ENCODE results near the gene PNKP. TPM values are rescaled to one million over a fixed set of nuclear protein-coding genes. Genes with fewer than 3 reads are reported as not detected.

Gene PNKP
- total RNA-seq, 1 experiment from 2014 or later = 90.3 TPM

GRCh38 chr19:49848938-49849337 lies 18.4 kb downstream of the PNKP start:
- no peak overlapping the region for H3K27ac Mint-ChIP-seq (ENCODE audit: low read depth, unreplicated experiment)
- no TSS peak for BruUV-seq (replicated peaks)
- H3K4me3 Mint-ChIP-seq (ENCODE audit: unreplicated experiment) = peak overlapping the region; percentile 66

GRCh38 chr19:49847731-49848696 lies 19.4 kb downstream of the PNKP start:
- intact Hi-C loops (cut with micrococcal nuclease) = no loop called here
- Mint-ChIP-seq H3K27ac (ENCODE audit: low read depth, unreplicated experiment) (peak overlapping the region; percentile 69), H3K4me1 (ENCODE audit: insufficient read depth, unreplicated experiment) (peaks cover 26% of the 10 kb centered on the region), H3K27me3 (ENCODE audit: insufficient read depth, unreplicated experiment) (no peaks in the 10 kb centered on the region), H3K9me3 (ENCODE audit: unreplicated experiment) (peaks cover 6% of the 10 kb centered on the region), H3K4me3 (ENCODE audit: unreplicated experiment) (peak overlapping the region; percentile 66), H3K36me3 (ENCODE audit: insufficient read depth, unreplicated experiment) (peaks cover 11% of the 10 kb centered on the region)
- TF ChIP-seq CTCF (IDR thresholded peaks at IDR 0.05; ENCODE audit: unreplicated experiment) = no peak
- no TSS peak for BruUV-seq (replicated peaks)
- peak; percentile 92 for DNase-seq (ENCODE audit: unreplicated experiment)
- POLR2A ChIA-PET = interaction anchor here (0.7 to 3.2 kb wide), 16 partner anchors 9 to 395 kb away, joined by 3 to 17 read pairs (median 5); partner anchors contain the start of genes AKT1S1, ALDH16A1, AP2A1 and FUZ
- CTCF ChIA-PET = interaction anchor here (0.6 to 0.9 kb wide), 5 partner anchors 16 to 343 kb away, joined by 3 to 5 read pairs (median 3); no protein-coding TSS in a partner anchor

More at GRCh38 chr19:49848938-49849337, 18.4 kb downstream of the PNKP start:
- intact Hi-C loops (cut with micrococcal nuclease) = no loop called here
- Mint-ChIP-seq H3K9me3 (ENCODE audit: unreplicated experiment) (peaks cover 6% of the 10 kb centered on the region), H3K36me3 (ENCODE audit: insufficient read depth, unreplicated experiment) (peaks cover 11% of the 10 kb centered on the region), H3K27me3 (ENCODE audit: insufficient read depth, unreplicated experiment) (no peaks in the 10 kb centered on the region), H3K4me1 (ENCODE audit: insufficient read depth, unreplicated experiment) (peaks cover 32% of the 10 kb centered on the region)
- DNase-seq (ENCODE audit: unreplicated experiment) = no peak
- POLR2A ChIA-PET = interaction anchor here (0.6 to 3.2 kb wide), 13 partner anchors 15 to 976 kb away, joined by 3 to 30 read pairs (median 5); partner anchors contain the start of genes AP2A1, FUZ, MED25 and NOSIP
- TF ChIP-seq CTCF (IDR thresholded peaks at IDR 0.05; ENCODE audit: unreplicated experiment) = no peak
- CTCF ChIA-PET = interaction anchor here (0.7 to 0.8 kb wide), 2 partner anchors 15 to 96 kb away, joined by 3 read pairs; no protein-coding TSS in a partner anchor

- Mint-ChIP-seq H3K4me3 (ENCODE audit: unreplicated experiment) (no peak overlapping the region), H3K4me1 (ENCODE audit: insufficient read depth, unreplicated experiment) (peaks cover 16% of the 10 kb centered on the region), H3K27me3 (ENCODE audit: insufficient read depth, unreplicated experiment) (no peaks in the 10 kb centered on the region), H3K9me3 (ENCODE audit: unreplicated experiment) (peaks cover 6% of the 10 kb centered on the region), H3K36me3 (ENCODE audit: insufficient read depth, unreplicated experiment) (peaks cover 4% of the 10 kb centered on the region), H3K27ac (ENCODE audit: low read depth, unreplicated experiment) (no peak overlapping the region)
- no TSS peak for BruUV-seq (replicated peaks)
- no peak for DNase-seq (ENCODE audit: unreplicated experiment)
- ChIA-PET CTCF (interaction anchor here (0.6 to 0.9 kb wide), 2 partner anchors 161 to 176 kb away, joined by 3 to 4 read pairs; no protein-coding TSS in a partner anchor), POLR2A (no interaction called here)
- intact Hi-C loops (cut with micrococcal nuclease) = no loop called here
- no peak for TF ChIP-seq CTCF (IDR thresholded peaks at IDR 0.05; ENCODE audit: unreplicated experiment)
These were observed 21.0 kb downstream of the PNKP start for GRCh38 chr19:49846408-49846807.

- no peaks in the 10 kb centered on the region for H3K27me3 Mint-ChIP-seq (ENCODE audit: insufficient read depth, unreplicated experiment)
- DNase-seq (ENCODE audit: unreplicated experiment) = no peak
- H3K4me1 Mint-ChIP-seq (ENCODE audit: insufficient read depth, unreplicated experiment) = peaks cover 19% of the 10 kb centered on the region
- H3K4me3 Mint-ChIP-seq (ENCODE audit: unreplicated experiment) = no peak overlapping the region
- no TSS peak for BruUV-seq (replicated peaks)
- no peak for TF ChIP-seq CTCF (IDR thresholded peaks at IDR 0.05; ENCODE audit: unreplicated experiment)
- H3K9me3 Mint-ChIP-seq (ENCODE audit: unreplicated experiment) = peaks cover 6% of the 10 kb centered on the region
- ChIA-PET CTCF (interaction anchor here (1.2 kb wide), 1 partner anchor 42 kb away, joined by 3 read pairs; no protein-coding TSS in a partner anchor), POLR2A (interaction anchor here (0.6 kb wide), 1 partner anchor 32 kb away, joined by 4 read pairs; the partner anchor contains the start of genes AKT1S1 and TBC1D17)
- peaks cover 10% of the 10 kb centered on the region for H3K36me3 Mint-ChIP-seq (ENCODE audit: insufficient read depth, unreplicated experiment)
- intact Hi-C loops (cut with micrococcal nuclease) = no loop called here
- no peak overlapping the region for H3K27ac Mint-ChIP-seq (ENCODE audit: low read depth, unreplicated experiment)
These were observed 22.0 kb downstream of the PNKP start for GRCh38 chr19:49845414-49845813.
